Osteoblast (primary cell): Measurements from ENCODE around the gene MAN1C1. TPM values are rescaled to one million over a fixed set of nuclear protein-coding genes. Genes with fewer than 3 reads are reported as not detected.

ENCODE experiments used
- DNase-seq: peaks from one replicate; pipeline ENCODE4 v3.0.0; 2011; ENCODE audit warnings: low spot score, mixed read lengths; ENCODE audit not compliant: insufficient read length; ENCODE audit errors: missing footprints
- H2AFZ ChIP-seq: 2 replicates; pipeline ENCODE4 v1.6.0; 2011; ENCODE audit warnings: mild to moderate bottlenecking, low read length
- H3K27ac ChIP-seq: 2 replicates; pipeline ENCODE4 v1.5.1; 2011; ENCODE audit warnings: mild to moderate bottlenecking, low read depth, low read length, moderate library complexity
- H3K27me3 ChIP-seq: 2 replicates; pipeline ENCODE4 v1.6.0; 2012; ENCODE audit warnings: mild to moderate bottlenecking, control low read depth, inconsistent platforms, low read length, moderate library complexity; ENCODE audit not compliant: insufficient read depth
- H3K36me3 ChIP-seq: 2 replicates; pipeline ENCODE4 v1.5.1; 2011; ENCODE audit warnings: mild to moderate bottlenecking, low read length, control low read depth, moderate library complexity; ENCODE audit not compliant: insufficient read depth
- H3K4me1 ChIP-seq: 2 replicates; pipeline ENCODE4 v1.5.1; 2011; ENCODE audit warnings: mild to moderate bottlenecking, low read length, control low read depth, moderate library complexity; ENCODE audit not compliant: insufficient read depth
- H3K4me2 ChIP-seq: 2 replicates; pipeline ENCODE4 v1.6.0; 2011; ENCODE audit warnings: mild to moderate bottlenecking, low read length; ENCODE audit not compliant: insufficient read depth
- H3K4me3 ChIP-seq: fragments of 200-600 bp; sonication (generic); 3 replicates; pipeline ENCODE4 v1.5.1; 2012; ENCODE audit warnings: mild to moderate bottlenecking, low read length, inconsistent platforms; ENCODE audit not compliant: insufficient read depth
- H3K79me2 ChIP-seq: 2 replicates; pipeline ENCODE4 v1.6.0; 2012; ENCODE audit warnings: mild to moderate bottlenecking, low read length, control low read depth, inconsistent platforms; ENCODE audit not compliant: insufficient read depth
- H3K9me3 ChIP-seq: 2 replicates; pipeline ENCODE4 v1.5.1; 2011; ENCODE audit warnings: low read depth, low read length, control low read depth
- H4K20me1 ChIP-seq: 2 replicates; pipeline ENCODE4 v1.6.0; 2012; ENCODE audit warnings: mild to moderate bottlenecking, low read length, control low read depth; ENCODE audit not compliant: insufficient read depth
- CTCF ChIP-seq: IDR thresholded peaks from 2 replicates; pipeline ENCODE4 v1.5.1; 2011; ENCODE audit warnings: mild to moderate bottlenecking, low read depth, low read length, moderate library complexity; ENCODE audit errors: extremely low read depth
- total RNA-seq: library from RNA; depleted of rRNA; stranded (reverse); fragments of >200 nt; gene quantifications from 2 replicates; pipeline ENCODE4 v1.2.3, GENCODE V29; 2012

Gene MAN1C1
- total RNA-seq, 1 donor, result 16.3 TPM

- H3K79me2 ChIP-seq, result no peaks in the 10 kb centered on the region
- H3K27ac ChIP-seq, result no peak overlapping the region
- H3K4me1 ChIP-seq, result no peaks in the 10 kb centered on the region
- peaks cover 2% of the 10 kb centered on the region for H3K9me3 ChIP-seq
- no peak overlapping the region for H2AFZ ChIP-seq
- DNase-seq, result no peak
- H4K20me1 ChIP-seq, result no peaks in the 10 kb centered on the region
- H3K36me3 ChIP-seq, result no peaks in the 10 kb centered on the region
- H3K27me3 ChIP-seq, result peaks cover 55% of the 10 kb centered on the region
- no peak for TF ChIP-seq CTCF
- H3K4me3 ChIP-seq, result no peak overlapping the region
- H3K4me2 ChIP-seq, result no peak overlapping the region
These were observed 57.6 kb downstream of the MAN1C1 start for GRCh38 chr1:25673962-25674806.

GRCh38 chr1:25674807-25675084, 58.2 kb downstream of the MAN1C1 start:
- TF ChIP-seq CTCF, result no peak
- H2AFZ ChIP-seq, result no peak overlapping the region

GRCh38 chr1:25675729-25676476, 59.3 kb downstream of the MAN1C1 start:
- TF ChIP-seq CTCF, result no peak
- Histone ChIP-seq H3K79me2 (no peaks in the 10 kb centered on the region), H3K4me2 (no peak overlapping the region), H3K36me3 (no peaks in the 10 kb centered on the region), H3K4me1 (no peaks in the 10 kb centered on the region), H3K4me3 (no peak overlapping the region), H4K20me1 (no peaks in the 10 kb centered on the region), H3K9me3 (peaks cover 2% of the 10 kb centered on the region), H3K27ac (no peak overlapping the region), H3K27me3 (peaks cover 48% of the 10 kb centered on the region), H2AFZ (no peak overlapping the region)
- no peak for DNase-seq

More at GRCh38 chr1:25674807-25675084, 58.2 kb downstream of the MAN1C1 start:
- Histone ChIP-seq H3K4me3 (no peak overlapping the region), H3K79me2 (no peaks in the 10 kb centered on the region), H3K27me3 (peaks cover 53% of the 10 kb centered on the region), H3K36me3 (no peaks in the 10 kb centered on the region), H3K9me3 (peaks cover 2% of the 10 kb centered on the region), H4K20me1 (no peaks in the 10 kb centered on the region), H3K4me1 (no peaks in the 10 kb centered on the region), H3K27ac (no peak overlapping the region), H3K4me2 (no peak overlapping the region)
- no peak for DNase-seq

- DNase-seq, result no peak
These were observed 59.9 kb downstream of the MAN1C1 start for GRCh38 chr1:25676488-25676887.

More at GRCh38 chr1:25676488-25676887, 59.9 kb downstream of the MAN1C1 start:
- Histone ChIP-seq H3K4me1 (no peaks in the 10 kb centered on the region), H3K4me2 (no peak overlapping the region), H3K79me2 (no peaks in the 10 kb centered on the region), H3K27me3 (peaks cover 50% of the 10 kb centered on the region), H3K27ac (no peak overlapping the region), H4K20me1 (no peaks in the 10 kb centered on the region), H3K9me3 (peaks cover 2% of the 10 kb centered on the region), H3K4me3 (no peak overlapping the region), H3K36me3 (no peaks in the 10 kb centered on the region), H2AFZ (no peak overlapping the region)
- no peak for TF ChIP-seq CTCF
